Loucy (cell line): ENCODE results near the gene POU2F1.

Source experiments
- CTCF ChIP-seq: fragments of 200-600 bp; sonication (generic); conservative IDR thresholded peaks from 2 replicates; pipeline ENCODE4 v1.5.1; 2014; ENCODE audit warnings: mild to moderate bottlenecking, antibody characterized with exemption, low read length
- EZH2phosphoT487 ChIP-seq: fragments of 200-600 bp; IDR thresholded peaks from 2 replicates; pipeline ENCODE4 v1.6.1; 2018; ENCODE audit warnings: antibody characterized with exemption, mild to moderate bottlenecking, moderate library complexity, borderline replicate concordance

GRCh38 chr1:167199656-167200055, 21.0 kb upstream of the POU2F1 start:
- TF ChIP-seq EZH2phosphoT487 (no peak), CTCF (no peak)
